ENCODE data around the gene ASB3.
"Not testable (repeated sequence)": the region's sequence is repeated elsewhere in the genome, so short reads cannot be mapped to it uniquely, and the experiment has no call there.

Gene ASB3

DNA sequence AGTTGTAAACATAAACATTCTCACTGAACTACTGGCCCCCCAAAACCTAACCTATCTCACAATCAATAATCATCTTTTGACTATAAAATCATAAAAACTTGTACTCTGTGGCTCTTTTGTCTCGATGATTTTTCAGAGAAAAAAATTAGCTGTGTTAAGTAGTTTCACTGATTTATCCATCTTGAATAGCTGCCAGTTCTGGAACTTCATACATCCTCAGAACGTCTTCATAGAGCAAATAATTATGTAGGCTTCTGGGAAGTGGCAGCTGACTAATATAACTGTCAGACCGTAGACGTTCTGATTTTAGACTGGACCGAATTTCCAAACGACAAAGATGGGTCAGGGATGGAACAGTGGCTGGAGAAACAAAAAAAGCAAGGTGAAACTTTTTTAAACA lies 116.4 kb downstream of the ASB3 start:
- H3K4me3 ChIP-seq (ENCODE audit: low read depth, low read length) = no peak overlapping the region
- peak; percentile 13 for DNase-seq (ENCODE audit: low read depth)

DNA sequence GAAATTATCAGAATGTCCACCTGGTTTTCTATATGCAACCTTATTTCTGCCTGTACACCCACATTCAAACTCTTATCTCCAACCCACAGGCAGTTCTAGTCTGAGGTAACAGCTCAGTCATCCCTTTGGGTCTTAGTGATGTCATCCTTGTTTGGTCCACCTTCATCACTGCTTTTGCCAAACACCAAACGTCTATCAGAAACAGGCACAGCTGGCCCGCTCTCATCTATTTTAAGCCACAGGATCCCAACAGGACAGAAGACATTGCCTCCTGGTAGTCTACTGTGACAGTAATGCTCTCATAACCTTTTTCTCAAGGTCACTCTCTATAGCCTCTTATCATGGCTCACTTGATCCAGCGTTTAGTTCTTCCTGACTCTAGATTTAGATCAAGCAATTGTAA lies 118.1 kb downstream of the ASB3 start:
- DNase-seq (ENCODE audit: low read depth) = no peak
- H3K4me3 ChIP-seq (ENCODE audit: low read depth, low read length) = no peak overlapping the region

DNA sequence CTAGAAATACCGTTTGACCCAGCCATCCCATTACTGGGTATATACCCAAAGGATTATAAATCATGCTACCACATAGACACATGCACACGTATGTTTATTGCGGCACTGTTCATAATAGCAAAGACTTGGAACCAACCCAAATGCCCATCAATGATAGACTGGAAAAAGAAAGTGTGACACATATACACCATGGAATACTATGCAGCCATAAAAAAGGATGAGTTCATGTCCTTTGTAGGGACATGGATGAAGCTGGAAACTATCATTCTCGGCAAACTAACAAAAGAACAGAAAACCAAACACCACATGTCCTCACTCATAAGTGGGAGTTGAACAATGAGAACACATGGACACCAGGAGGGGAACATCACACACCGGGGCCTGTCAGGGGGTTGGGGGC lies 119.6 kb downstream of the ASB3 start:
- H3K4me3 ChIP-seq (ENCODE audit: low read depth, low read length); DNase-seq (ENCODE audit: low read depth): not testable (repeated sequence)

DNA sequence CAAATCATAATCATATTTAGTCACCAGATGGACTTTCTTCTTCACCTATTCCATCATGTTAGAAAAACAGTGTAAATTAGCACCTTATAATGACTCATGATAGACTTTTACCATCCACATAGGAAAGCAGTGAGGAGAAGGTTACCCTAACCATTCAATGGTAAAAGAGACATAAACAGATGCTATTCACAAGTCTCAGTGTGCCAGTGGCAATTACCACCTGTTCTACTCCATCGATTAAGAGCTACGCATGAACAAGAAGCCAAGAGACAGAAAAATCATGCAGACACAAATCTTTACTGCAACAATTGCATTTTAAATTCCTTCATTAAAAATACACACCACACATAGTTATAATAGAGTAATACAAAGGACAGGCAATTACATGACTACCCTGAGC lies 125.9 kb downstream of the ASB3 start:
- no peak for DNase-seq (ENCODE audit: low read depth)
- no peak overlapping the region for H3K4me3 ChIP-seq (ENCODE audit: low read depth, low read length)

DNA sequence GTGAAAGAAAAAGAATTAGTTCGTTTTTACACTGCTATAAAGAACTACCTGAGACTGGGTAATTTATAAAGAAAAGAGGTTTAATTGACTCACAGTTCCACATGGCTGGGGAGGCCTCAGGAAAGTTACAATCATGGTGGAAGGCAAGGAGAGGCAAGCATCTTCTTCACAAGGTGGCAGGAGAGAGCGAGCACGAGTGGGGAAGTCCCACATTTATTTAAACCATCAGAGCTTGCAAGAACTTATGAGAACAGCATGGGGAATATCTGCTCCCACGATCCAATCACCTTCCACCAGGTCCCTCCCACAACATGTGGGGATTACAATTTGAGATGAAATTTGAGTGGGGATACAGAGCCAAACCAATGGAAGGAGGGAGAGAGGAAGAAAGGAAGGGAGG lies 128.3 kb downstream of the ASB3 start:
- DNase-seq (ENCODE audit: low read depth); H3K4me3 ChIP-seq (ENCODE audit: low read depth, low read length): not testable (repeated sequence)

DNA sequence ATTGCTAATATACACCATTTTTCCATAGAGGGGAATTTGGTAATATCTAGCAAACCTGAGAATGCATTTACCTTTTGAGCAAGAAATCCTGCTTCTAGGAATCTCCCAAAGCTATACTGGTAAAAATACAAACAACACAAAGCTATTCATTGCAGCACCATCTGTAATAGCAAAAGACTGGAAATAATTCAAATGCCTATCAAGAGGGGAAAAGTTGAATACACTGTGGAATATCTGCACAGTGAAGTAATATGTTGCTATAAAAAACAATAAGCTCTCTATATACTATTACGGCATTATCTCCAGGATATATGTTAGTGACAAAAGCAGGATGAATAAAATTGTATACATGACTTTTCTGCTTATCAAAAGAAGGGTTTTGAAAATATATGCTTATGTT lies 131.5 kb downstream of the ASB3 start:
- H3K4me3 ChIP-seq (ENCODE audit: low read depth, low read length) = no peak overlapping the region
- no peak for DNase-seq (ENCODE audit: low read depth)

DNA sequence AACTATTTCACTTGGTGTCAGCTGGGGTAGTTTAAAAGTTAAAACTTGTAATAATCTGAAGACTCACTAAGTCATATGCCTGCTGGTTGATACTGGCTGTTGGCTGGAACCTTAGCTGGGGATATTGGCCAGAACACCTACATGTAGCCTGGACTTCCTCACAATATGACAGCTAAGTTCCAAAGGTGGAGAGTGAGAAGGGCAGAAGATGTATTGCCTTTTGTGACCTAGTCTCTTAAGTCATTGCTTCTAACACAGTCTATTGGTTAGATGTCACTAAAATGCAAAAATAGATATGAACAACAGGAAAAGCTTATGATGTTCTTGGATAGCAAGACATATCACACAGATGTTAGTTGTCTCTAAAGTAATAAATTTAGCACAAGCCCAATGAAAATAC lies 132.4 kb downstream of the ASB3 start:
- H3K4me3 ChIP-seq (ENCODE audit: low read depth, low read length) = no peak overlapping the region
- DNase-seq (ENCODE audit: low read depth) = no peak

DNA sequence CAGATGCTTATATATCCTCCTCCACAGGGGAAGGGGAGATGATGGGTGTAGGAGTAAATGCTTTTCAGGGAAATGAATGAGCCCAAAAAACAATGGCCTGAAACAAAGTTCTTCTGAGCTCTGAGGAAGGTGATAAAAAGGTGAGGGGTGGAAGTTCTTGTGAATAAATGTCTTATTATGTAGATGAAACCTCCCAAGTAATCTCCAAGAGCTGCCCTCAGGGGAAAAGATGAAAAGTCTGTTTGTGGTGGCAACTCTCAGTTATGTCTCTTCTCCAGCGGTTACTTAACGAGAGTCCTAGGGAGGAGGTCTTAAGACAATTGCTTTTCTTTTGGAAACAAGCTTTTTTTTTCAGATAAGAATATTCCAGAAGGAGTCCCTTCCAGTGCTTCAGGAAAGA lies 134.6 kb downstream of the ASB3 start:
- no peak overlapping the region for H3K4me3 ChIP-seq (ENCODE audit: low read depth, low read length)

DNA sequence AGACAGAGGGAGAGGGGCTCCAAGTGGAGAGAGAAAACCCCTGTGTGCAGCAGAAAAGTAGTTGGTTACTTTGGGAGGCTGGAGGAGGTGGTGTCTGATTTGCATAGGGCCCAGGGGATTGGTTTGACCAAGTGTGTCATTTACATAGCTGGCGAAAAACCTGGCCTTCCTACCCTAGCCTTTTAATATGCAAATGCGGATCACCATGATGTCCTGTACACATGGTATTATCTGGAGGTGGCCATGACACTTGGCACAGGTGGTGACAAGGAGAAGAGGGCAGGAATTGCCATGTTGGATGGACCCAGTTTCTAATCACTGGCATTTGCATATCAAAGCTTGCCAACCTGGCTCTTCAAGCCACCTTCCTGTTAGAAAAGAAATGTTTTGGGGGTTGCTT lies 140.0 kb downstream of the ASB3 start:
- H3K4me3 ChIP-seq (ENCODE audit: low read depth, low read length) = no peak overlapping the region
- DNase-seq (ENCODE audit: low read depth) = no peak

More for the DNA sequence above, 134.6 kb downstream of the ASB3 start:
- no peak for DNase-seq (ENCODE audit: low read depth)

DNA sequence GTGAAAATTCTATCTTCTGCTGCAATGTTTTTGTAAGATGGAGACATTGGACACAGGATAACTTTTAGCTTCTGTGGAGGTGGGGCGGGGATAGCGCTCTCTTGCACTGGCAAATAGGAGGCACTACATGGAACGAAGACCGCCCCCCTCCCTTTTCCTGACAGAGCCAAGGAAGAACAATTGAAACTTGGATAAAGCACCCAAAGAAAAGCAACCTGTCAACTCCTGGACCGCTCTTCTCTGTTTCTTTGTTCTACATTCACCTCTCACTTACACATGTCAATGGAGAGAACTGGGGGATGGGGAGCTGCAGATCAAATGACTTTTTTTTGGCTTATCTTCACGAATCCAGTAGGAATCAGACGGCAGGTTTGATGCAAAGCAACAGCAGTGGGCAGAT lies 145.5 kb downstream of the ASB3 start:
- H3K4me3 ChIP-seq (ENCODE audit: low read depth, low read length) = no peak overlapping the region
- DNase-seq (ENCODE audit: low read depth) = no peak

DNA sequence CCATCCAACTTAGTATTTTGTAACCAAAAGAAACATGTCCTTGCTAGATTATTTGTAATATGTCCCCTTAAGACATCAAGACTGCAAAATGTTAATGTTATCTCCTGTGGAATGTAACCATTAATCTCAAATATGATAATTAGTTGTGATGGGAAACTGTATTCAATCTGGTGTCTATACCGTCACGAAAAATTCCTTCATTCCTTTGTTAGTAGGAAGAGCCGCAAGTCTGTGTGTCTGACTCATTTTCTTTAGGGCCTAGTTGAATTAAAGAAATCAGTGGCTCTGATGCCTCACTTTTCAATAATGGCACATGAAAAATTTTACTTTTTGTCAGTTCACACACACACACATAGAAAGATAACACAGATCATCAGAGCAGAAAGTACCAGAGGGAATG lies 146.3 kb downstream of the ASB3 start:
- no peak overlapping the region for H3K4me3 ChIP-seq (ENCODE audit: low read depth, low read length)
- DNase-seq (ENCODE audit: low read depth) = no peak

DNA sequence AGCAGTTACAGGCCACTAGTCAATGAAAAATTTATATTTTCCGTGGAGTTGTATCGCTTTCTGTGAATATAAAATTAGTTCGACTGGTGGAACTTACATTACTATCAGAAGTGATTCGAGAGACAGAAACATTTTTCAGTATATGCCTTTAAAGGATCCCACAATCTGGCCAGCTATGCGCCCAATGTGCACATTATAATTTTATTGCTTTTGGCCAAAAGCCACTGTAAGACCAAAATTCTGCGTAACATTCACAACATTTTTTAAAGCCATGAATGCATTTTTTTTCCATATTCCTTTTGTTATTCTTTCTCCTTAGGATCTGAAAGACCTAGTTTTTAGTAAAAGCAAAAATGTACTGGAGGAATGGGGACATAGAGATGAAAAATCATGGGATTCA lies 150.2 kb downstream of the ASB3 start:
- DNase-seq (ENCODE audit: low read depth) = no peak
- H3K4me3 ChIP-seq (ENCODE audit: low read depth, low read length) = no peak overlapping the region

DNA sequence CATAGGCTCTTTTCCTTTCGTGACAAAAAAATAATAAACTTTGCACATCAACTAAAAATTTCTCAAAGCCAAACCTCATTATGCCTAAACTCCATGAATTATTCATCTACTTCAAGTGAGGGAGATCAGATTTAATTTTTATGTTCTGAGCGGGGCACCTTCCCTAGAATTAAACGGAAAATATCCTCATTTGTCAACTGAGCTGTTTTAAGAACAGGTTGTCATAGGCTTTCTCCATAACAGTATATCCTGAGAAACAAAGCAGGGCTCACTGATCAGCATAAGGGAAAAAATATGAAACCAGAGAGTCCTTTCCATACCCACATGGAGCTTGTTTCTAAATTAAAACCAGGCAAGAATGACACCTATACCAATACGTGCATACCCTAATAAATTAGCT lies 150.6 kb downstream of the ASB3 start:
- DNase-seq (ENCODE audit: low read depth) = no peak
- no peak overlapping the region for H3K4me3 ChIP-seq (ENCODE audit: low read depth, low read length)

DNA sequence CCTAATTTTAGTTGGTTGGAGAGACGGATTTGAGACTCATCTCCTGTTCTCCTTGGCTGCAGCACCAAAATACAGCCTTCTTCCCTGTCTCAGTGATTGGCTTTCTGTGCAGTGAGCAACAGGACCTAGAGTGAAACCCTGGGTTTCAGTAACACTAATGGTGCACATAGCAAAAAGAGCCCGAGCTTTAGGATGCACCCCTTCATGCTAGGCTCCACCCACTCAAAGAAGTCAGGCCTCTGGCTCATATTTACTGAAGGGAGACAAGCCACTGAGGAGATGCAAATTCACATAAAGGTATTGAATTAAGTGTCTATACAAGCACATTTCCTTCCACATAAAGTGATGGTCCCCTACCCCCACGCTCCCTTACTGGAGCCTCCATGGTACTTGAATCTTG lies 151.1 kb downstream of the ASB3 start:
- H3K4me3 ChIP-seq (ENCODE audit: low read depth, low read length) = no peak overlapping the region
- DNase-seq (ENCODE audit: low read depth) = no peak

DNA sequence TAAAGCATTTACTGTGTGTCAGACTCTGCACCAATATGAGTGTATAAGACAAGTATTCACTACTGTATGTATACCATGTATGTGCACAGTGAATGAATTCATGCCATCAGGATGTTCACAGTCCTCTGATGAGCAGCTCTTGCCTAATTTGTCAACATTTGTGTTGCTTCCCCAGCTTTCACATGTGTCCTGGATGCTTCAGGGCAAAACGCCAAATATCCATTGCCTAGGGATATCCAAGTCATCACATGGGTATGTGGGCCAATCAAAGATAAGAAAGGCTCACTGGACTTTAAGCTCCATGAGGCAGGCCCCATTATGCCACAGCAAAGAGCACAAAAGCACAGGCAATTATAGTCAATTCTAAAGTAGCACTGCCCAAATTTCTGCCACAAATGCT lies 153.3 kb downstream of the ASB3 start:
- no peak overlapping the region for H3K4me3 ChIP-seq (ENCODE audit: low read depth, low read length)
- no peak for DNase-seq (ENCODE audit: low read depth)

DNA sequence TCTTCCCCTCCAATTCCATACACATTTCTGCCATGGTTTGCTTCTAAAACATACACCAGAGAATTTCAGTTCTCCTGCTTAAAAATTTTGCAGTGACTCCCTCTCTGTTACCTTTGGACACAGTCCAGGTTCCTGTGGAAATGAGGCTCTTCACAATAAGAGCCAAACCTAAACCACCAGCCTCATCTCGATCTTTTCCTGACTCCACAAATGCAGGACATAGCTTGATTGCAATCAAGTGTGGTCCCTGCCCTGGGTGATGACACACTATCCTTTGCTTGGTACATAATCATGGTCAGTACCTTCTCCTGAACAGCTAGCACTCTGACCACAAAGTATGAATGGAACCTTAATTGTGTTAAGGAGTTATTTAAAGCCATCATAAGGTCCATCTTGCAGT lies 154.0 kb downstream of the ASB3 start:
- DNase-seq (ENCODE audit: low read depth) = peak; percentile 48
- H3K4me3 ChIP-seq (ENCODE audit: low read depth, low read length) = no peak overlapping the region

DNA sequence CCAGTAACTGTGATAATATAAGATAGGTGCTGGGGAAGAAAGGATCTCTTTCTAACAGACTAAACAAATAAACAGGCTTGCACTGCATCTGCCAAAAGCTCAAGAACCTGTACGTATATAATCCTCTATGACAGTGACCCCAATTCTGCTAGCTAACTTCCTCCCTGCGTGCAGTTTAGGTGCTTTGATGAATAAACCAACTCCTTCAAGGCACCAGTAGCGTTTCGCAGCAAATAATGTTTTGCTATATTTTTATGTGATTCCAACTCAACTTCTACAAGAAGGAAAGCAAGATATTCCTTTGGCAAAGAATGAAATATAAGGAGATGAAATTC lies 154.7 kb downstream of the ASB3 start:
- no peak overlapping the region for H3K4me3 ChIP-seq (ENCODE audit: low read depth, low read length)
- DNase-seq (ENCODE audit: low read depth) = no peak

DNA sequence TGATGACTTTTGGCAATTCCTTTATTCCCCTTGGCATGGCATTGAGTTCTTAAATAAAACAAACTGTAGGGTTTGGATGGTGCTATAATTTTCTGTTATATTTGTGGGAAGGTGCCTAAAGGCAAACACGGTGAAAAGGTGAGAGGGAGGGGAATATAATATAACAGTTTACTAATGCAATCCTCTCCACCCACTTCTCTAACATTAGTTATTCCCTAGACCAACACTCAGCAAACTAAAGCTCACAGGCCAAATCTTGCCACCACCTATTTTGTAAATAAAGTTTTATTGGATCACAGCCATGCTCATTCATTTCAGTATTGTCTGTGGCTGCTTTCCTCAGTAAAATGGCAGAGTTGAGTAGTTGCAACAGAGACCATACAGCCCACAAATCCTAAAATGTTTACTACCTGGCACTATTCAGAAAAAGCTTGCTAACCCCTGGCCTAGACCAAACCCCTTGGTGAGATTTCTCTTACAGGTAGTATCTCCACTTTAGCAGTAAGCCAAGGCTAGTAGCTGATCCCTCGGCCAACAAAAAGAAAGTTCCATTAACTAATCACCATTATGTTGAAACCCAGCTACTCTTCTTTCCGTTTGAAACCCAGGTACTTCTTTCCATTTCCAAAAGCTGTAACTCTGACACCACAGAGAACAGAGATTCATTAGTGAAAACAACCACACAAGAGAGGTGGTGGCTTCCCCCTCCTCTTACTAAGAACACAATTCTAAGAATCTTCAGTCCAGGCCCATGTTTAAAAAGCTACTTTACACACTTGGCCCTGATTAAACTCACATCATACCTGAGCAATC lies 155.2 kb downstream of the ASB3 start:
- DNase-seq (ENCODE audit: low read depth) = no peak
- no peak overlapping the region for H3K4me3 ChIP-seq (ENCODE audit: low read depth, low read length)

DNA sequence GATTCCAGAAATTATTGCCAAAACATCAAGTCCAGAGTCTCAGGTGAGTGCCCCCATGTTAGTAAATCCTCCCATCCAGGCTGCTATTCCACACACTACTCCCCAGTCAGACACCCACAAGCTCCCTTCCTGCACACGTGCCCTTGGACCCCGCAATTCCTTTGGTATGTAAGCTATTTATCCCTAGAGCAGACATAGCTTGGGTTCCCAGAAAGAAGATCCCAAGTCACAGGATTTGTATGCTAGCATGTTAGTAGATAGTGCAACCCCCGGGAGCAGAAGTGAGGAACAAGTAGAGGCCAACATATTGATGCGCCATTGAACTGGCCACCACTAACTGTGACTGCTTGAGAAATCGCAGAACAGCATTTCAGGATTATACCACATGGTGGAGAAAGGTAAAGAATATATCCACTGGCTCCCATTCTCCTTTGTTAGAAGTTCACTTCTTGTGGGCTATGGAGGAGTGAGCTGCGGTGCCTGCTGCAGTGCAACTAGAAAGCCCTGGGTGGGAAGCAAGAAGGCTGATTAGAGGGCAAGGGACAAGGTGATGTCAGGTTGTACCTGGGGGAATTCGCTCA lies 156.6 kb downstream of the ASB3 start:
- H3K4me3 ChIP-seq (ENCODE audit: low read depth, low read length) = no peak overlapping the region
- no peak for DNase-seq (ENCODE audit: low read depth)

DNA sequence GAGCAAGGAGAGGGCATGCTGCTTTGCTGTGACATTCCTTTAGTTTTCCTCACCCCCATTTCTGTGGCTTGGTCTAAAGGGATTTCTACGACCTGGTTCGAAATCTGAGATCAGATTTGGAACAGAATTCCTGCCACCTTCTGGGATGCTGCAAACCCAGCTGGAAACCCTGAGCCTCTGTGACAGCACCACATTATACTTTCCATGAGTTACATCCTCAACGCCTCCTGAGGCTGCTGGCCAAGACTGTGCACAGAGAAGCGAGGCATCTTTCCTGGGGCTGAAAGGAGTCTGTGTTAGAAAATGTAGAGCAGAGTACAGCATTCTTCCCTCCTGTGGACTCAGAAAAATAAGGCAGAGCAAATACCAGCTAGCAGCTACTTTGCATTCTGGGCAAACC lies 157.3 kb downstream of the ASB3 start:
- DNase-seq (ENCODE audit: low read depth) = no peak
- no peak overlapping the region for H3K4me3 ChIP-seq (ENCODE audit: low read depth, low read length)

DNA sequence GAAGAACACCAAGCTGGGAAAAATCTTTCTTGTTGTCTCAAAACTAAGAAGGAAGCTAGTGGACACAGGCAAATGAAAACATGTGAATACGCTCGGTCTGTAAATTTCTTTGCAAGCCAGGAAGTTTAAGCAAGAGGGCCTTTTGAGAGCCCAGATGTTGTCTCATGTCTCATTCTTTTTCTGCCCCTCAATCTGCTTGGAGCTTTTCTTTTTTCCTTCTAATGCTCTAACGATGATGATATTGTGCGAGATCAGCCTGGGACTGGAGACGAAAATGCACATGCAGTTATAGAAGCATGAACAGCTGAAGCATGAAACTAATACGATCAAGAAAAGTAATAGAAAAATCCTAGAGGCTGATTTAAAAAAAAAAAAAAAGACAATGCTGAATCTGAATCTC lies 157.8 kb downstream of the ASB3 start:
- no peak for DNase-seq (ENCODE audit: low read depth)
- no peak overlapping the region for H3K4me3 ChIP-seq (ENCODE audit: low read depth, low read length)

DNA sequence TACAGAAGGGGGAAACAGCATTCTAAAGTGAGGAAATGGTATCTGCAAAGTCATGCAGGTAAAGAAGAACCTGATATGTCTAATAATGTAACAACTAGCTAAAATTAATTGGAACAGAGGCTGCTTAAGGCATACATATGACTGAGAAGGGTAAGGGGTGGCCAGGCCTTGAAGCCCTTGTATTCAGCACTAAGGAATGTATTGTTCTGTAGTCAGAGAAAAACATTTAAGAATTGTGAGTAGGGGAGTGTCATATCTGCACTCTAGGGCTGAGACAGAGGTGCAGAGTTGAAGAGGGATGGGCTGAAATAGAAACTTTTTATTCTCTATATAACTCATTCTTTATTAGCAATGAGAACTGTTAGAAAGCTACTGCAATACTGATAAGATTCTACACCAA lies 164.6 kb downstream of the ASB3 start:
- no peak overlapping the region for H3K4me3 ChIP-seq (ENCODE audit: low read depth, low read length)
- no peak for DNase-seq (ENCODE audit: low read depth)

Measured in skeletal muscle cell (primary cell).